TTC549 (cell line): Measurements from ENCODE around the gene SHROOM3.
A peak's percentile ranks its signal among the peaks of the same experiment; 100 is the strongest.

ENCODE experiments used
- FAIRE-seq: peaks from 2 replicates; lab custom pipeline; 2012; peaks lifted over from hg19 to GRCh38; lab: Jason Lieb, UNC

The SHROOM3 gene

DNA sequence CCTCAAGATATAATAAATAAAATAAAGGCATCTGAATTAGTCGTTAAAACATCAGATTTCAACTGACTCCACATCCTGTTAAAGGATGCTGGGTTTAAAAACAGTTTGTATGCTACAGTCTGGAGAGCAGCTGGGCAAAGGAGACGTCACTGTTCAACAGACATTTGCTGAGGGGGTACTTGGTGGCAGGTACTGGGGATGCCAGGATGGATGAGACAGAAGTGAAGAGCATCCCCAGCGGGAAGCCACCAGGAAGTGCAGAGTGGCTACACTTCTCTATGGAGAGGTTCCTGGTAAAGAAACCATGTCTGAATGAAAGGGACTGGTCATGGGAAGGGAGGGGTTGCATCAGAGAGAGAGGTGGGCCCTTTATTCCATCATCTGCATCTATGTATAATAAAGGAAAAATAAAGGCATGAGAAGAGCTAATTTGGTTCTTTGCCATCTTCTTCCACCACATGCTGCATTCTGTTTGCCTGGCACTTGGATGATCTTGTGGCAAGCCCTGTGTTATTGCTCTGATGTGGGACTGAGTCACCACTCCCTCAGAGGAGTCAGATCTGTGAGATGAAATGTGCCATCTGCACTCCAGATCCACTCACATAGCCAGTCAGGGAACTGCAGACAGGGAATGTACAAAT lies 318.0 kb downstream of the SHROOM3 start:
- no peak for FAIRE-seq

DNA sequence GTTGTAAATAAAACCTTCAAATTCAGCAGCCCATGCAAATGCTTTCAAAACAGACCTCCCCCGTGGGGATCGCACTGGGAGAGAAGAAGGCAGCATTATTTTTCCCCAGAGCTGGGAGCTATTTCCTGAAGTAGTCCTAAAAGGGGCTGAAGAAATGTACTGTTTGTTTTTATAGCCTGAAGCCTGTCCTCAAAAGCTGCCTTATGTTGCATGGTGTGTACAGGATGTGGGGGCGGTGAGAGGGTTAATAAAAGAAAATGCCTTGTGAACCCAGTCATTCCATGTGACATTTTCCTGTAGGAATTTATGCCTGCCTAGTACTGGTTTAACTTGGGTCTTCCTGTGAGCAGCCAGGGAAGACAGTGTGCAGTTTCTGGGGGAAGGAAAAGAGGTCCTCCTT lies 318.8 kb downstream of the SHROOM3 start:
- no peak for FAIRE-seq

DNA sequence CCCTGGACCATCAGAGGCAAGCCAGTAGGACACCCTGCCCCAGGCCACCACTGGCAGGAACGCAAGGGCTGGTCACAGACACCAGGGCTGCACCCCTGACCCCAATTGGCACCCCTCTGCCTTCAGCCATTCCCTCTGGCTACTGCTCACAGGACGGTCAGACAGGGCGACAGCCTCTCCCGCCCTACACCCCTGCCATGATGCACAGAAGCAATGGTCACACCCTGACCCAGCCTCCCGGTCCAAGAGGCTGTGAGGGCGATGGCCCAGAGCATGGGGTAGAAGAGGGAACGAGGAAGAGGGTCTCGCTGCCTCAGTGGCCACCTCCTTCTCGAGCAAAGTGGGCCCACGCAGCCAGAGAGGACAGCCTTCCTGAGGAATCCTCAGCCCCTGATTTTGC lies 319.4 kb downstream of the SHROOM3 start:
- FAIRE-seq = no peak

GRCh38 chr4:76755756-76756155 lies 320.7 kb downstream of the SHROOM3 start:
- no peak for FAIRE-seq

DNA sequence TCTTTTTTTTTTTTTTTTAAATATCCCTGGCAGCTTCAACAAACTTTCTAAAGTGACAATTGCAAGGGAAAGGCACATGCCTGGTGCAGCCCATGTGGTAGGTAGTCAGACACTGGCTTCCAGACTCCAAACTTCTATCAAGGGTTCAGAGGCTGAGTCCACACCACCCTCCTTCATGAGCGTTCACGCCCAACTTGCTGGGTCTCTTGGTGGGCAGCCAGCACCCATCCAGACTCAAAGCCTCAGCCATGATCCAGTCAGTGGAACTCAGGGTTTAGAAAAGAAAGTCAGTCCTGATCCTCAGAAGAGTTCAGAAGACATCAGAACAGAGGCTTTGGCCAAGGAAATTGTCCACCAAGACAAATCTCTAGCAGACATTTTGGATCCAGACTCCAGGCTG lies 321.4 kb downstream of the SHROOM3 start:
- no peak for FAIRE-seq

- FAIRE-seq = no peak
Observed at GRCh38 chr4:76757418-76757939, 322.4 kb downstream of the SHROOM3 start.

DNA sequence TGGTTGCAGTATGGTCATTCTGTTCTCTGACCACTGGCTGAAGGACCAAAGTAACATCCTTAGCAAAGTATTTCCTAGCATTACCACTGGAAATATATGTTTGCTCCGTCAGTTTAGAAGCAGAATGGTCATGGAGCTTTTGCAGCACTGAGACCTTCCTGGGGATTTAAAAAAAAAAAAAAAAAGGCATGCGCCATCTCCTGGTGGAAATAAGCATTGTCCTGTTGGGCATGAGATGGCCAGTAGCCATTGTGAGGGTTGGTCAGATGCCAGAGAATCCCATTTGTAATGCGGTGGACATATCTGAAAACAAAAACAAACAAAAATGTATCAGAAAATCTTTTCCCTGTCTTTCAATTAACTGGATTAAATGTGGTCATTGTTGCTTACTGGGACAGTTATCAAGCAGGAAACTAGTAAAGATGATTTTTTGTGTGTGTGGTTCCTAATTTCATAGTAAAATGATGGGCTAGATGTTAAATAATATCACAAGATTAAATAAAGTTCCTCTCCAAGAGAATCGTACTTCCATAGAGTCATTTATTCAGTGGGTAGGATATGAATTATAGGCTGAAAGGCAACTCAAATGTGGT lies 323.4 kb downstream of the SHROOM3 start:
- FAIRE-seq = peak; percentile 90

GRCh38 chr4:76758996-76759395 lies 324.0 kb downstream of the SHROOM3 start:
- no peak for FAIRE-seq

DNA sequence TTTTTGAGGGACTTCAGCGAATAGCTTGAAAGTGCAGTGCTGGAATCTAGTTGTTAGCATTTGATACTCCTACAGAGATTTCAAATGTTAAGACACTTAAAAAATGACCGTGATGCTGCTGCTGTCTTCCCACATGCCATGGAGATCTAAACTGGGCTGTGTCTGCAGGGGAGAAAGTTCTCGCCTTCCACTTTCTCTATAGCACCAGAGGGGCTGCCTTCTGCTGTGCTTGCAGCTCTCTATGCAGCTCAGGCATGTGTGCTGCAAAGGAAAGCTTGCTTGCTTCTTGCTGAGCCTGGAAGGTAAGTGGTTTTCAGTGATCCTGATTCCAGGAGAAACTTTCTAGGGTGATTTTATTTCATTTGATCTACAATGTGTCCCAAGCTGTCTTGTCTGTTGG lies 325.2 kb downstream of the SHROOM3 start:
- no peak for FAIRE-seq

DNA sequence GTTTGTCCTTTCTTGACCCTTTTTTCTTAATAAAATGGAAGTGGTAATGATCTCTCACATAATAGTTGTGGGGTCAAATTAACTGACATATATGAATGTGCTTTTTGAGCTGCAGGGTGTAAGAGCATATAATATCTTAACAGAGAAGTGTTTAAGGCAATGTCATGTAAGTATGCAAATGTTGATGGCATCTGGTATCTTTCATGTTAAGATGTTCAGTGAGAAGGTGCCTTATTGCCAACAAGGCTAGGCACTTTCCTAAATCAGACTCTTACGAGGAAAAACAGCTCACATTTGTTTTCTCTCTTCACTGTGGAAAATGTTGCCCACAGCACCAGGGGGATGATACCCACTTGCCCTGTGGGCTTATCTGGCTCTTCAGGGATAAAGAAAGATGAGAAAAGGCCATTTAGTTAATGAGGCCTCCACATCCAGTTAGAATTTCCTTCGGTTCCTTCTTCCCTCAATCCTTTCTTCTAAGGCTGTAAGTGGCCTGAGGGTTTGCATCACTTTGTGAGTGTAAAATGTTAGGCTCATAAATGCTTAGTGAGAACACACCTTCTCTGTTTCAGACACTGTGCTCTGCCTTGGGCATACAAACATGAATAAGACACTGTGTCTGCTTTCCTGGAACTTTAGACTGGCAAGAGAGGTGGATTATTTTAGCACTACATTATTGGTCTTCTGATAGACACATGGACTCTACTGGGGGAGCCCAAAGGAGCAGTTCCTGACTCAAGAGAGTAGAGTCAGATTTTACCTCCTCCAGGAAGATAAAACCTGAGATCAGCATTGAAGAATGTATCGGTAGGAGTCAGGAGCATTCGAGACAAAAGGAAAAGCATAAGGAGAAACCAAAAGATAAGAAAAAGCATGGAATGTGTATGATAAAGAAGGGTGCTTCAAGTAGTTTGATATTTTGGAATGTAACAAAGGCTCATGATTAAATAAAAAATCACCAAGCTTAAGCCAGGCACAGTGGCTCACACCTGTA lies 327.4 kb downstream of the SHROOM3 start:
- FAIRE-seq = no peak

DNA sequence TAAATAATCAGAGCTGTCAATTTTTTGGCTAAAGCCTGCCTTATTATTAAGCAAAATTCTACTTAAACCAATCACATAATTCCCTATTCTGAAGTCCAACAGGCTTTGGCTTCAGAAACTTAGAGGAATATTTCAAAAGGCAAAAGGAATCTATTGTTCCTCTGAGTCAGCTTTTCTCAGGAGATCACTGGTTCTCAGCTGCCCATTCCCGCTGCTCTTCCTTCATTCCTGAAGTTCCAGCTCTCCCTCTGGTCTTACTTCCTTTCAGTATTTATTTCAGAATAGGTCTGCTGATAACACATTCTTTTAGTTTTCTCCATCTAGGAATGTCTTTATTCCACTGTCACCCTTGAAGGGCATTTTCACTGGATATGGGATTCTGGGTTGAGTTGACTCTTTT lies 329.2 kb downstream of the SHROOM3 start:
- no peak for FAIRE-seq

- FAIRE-seq = no peak
Observed at GRCh38 chr4:76765473-76766183, 330.6 kb downstream of the SHROOM3 start.

GRCh38 chr4:76767983-76768382 lies 333.0 kb downstream of the SHROOM3 start:
- no peak for FAIRE-seq

DNA sequence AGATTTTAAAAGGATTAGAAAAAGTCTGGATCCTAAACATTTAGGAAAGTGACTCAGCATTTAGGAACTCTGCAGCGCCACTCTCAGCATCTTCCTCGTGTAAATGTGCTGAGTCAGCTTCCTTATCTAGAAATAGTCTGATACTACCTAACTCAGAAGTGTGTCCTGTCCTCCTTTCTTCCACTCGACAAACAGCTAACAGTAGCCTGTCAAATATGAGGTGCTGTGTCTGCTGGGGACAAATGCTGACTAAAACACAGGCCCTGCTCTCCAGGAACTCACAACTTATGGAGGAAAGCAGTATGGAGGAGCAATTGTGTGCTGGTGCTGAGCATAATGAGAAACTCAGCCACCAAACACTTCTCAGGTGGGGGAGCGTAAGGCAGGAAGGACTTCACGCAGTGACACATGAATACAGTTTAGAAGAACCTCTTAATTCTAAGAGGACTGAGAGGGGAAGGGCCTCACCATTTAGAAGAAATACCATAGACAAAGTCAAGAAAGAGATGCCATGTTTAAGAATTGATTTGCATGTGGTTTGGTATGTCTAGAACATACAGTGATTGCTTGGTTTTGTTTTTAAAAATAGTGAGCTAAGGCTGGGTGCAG lies 337.6 kb downstream of the SHROOM3 start:
- no peak for FAIRE-seq

DNA sequence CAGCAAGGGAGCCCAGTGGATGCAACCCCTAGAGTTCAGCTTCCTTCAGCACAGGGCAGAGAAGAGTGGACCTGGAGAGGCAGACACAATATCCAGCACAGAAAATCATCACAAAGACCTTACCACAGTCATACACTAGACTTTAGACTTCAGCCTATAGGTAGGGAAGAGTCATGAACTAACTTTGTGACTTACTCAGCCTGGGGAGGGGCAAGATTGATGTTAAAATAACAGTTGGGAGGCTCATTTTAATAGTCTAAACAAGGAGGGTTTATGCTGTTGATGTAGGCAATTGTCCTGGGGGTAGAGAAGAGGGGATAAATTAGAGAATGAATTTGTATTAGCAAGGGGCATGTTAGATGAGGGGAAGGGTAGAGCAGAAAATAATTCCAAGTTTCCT lies 338.7 kb downstream of the SHROOM3 start:
- FAIRE-seq = no peak

- no peak for FAIRE-seq
Observed at GRCh38 chr4:76779740-76780459, 344.9 kb downstream of the SHROOM3 start.

- FAIRE-seq = no peak
Observed at GRCh38 chr4:76780781-76781697, 346.0 kb downstream of the SHROOM3 start.

DNA sequence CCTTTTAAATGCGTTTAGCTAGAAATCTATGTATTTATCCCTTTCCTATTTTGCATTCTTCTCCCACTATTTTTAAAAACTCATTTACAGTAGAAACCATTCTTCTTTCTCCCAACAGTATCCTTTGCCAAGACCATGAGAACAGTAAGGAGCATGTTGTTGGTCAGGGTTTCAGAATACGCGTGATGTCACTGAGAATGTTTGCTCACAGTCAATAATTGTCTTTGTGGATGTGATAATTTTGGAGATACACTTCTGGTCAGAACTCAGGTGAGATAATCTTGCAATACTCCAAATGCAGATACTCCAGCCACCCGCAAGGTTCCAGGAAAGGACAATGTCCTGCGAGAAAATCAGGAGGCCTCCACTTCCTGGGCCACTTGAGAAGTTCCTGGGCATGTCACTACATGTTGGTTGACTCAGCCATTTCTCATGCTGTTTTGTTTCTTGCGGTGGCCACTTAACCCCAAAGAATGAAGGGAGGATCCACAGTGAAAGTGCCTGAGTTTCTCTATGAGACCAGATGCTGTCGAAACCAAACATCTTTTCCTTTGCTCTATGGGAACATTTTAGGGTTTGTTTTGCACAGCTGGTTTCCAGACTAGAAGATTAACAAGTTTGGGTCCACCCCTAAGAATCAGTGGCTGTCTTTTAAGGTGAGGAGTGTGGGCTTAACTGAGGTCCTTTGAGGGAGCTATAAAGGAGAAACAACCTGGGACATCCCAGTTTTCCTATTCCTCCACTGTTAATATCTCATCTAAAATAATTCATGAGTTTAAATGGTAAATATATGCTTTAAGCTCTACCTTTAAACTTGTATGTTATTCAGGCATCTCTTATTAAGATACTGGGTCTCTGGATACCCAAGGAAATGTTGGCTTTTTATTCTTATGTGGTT lies 346.9 kb downstream of the SHROOM3 start:
- FAIRE-seq = no peak

DNA sequence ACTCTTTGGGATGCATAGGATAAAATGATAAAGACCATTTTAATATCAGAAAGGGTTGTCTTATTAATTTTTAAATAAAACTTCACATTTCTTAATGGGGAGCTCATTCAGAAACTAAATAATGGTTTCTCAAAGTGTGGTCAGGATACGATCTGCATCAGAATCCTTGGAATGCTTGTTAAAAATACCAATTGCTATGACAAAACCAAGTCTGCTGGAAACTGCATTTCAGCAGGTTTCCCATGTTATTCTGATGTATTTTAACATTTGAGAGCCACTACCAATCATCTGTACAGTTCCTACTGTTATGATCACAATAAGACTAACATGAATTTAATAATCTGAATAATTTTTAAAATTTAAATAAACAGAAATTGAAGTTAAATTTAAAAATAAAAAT lies 347.8 kb downstream of the SHROOM3 start:
- peak; percentile 73 for FAIRE-seq
